Left renal pelvis (tissue), 4 donors: Measurements from ENCODE around the gene SLC16A1. TPM values are rescaled to one million over a fixed set of nuclear protein-coding genes. Genes with fewer than 3 reads are reported as not detected.
"Not testable (repeated sequence)": the region's sequence is repeated elsewhere in the genome, so short reads cannot be mapped to it uniquely, and the experiment has no call there.

ENCODE experiments used
- DNase-seq, 4 donors: peaks; one replicate each; pipeline ENCODE4 v3.0.0-alpha.2; 2013; ENCODE audit warnings: low read depth in 4 of 4, low spot score in 3 of 4
- polyA plus RNA-seq, 4 donors: library from polyadenylated mRNA; unstranded; fragments of 120-200 nt; gene quantifications; one replicate each; pipeline ENCODE4 v1.2.1, GENCODE V29; 2013; ENCODE audit not compliant: insufficient read length in 4 of 4

SLC16A1 gene
- 10 to 100 TPM; 58.8 to 73.3 (median 65.0) TPM for polyA plus RNA-seq

- peak; percentile 68 to 82 (median 76) for DNase-seq
These were observed at the start of gene SLC16A1 for GRCh38 chr1:112955773-112956543. Gene SLC16A1 (minus strand): TSS chr1:112956196. CDS start chr1:112929308, 26,888 bp downstream.

- no peak for DNase-seq
These were observed 48.0 kb upstream of the SLC16A1 start for GRCh38 chr1:113003751-113004690.

GRCh38 chr1:113002297-113002696 lies 46.3 kb upstream of the SLC16A1 start:
- no peak for DNase-seq

GRCh38 chr1:112998592-112999235 lies 42.7 kb upstream of the SLC16A1 start:
- peak in 2 of 4 donors; percentile 10 to 15 for DNase-seq

GRCh38 chr1:112997781-112998180 lies 41.8 kb upstream of the SLC16A1 start:
- DNase-seq = no peak

- no peak for DNase-seq
These were observed 39.9 kb upstream of the SLC16A1 start for GRCh38 chr1:112995890-112996289.

GRCh38 chr1:112995021-112995420 lies 39.0 kb upstream of the SLC16A1 start:
- not testable (repeated sequence) for DNase-seq

- no peak for DNase-seq
These were observed 36.8 kb upstream of the SLC16A1 start for GRCh38 chr1:112992780-112993179.

GRCh38 chr1:112991402-112992120 lies 35.6 kb upstream of the SLC16A1 start:
- no peak for DNase-seq

- DNase-seq = no peak
These were observed 34.3 kb upstream of the SLC16A1 start for GRCh38 chr1:112990271-112990670.

- DNase-seq = no peak
These were observed 32.4 kb upstream of the SLC16A1 start for GRCh38 chr1:112988367-112988766.

- no peak for DNase-seq
These were observed 29.1 kb upstream of the SLC16A1 start for GRCh38 chr1:112985123-112985522.

- DNase-seq = no peak
These were observed 27.6 kb upstream of the SLC16A1 start for GRCh38 chr1:112983537-112984131.

GRCh38 chr1:112982853-112983536 lies 27.0 kb upstream of the SLC16A1 start:
- no peak for DNase-seq

GRCh38 chr1:112982328-112982727 lies 26.3 kb upstream of the SLC16A1 start:
- DNase-seq = no peak

- DNase-seq = not testable (repeated sequence)
These were observed 25.8 kb upstream of the SLC16A1 start for GRCh38 chr1:112981834-112982233.

- no peak for DNase-seq
These were observed 25.4 kb upstream of the SLC16A1 start for GRCh38 chr1:112981426-112981825.

GRCh38 chr1:112975336-112975735 lies 19.3 kb upstream of the SLC16A1 start:
- no peak for DNase-seq

- DNase-seq = no peak
These were observed 18.6 kb upstream of the SLC16A1 start for GRCh38 chr1:112974646-112975045.
